H1 (cell line): ENCODE data around the gene B4GALNT3.

Source experiments
- ATF2 ChIP-seq: IDR thresholded peaks from 2 replicates; pipeline ENCODE4 v1.6.1; 2012; ENCODE audit warnings: low read length, inconsistent platforms
- CHD2 ChIP-seq: IDR thresholded peaks from 2 replicates; pipeline ENCODE4 v1.6.1; 2012; ENCODE audit warnings: low read length, improper control_type of control experiment
- CREB1 ChIP-seq: IDR thresholded peaks from 2 replicates; pipeline ENCODE4 v1.6.1; 2012; ENCODE audit warnings: inconsistent platforms
- CTCF ChIP-seq, 3 experiments: IDR thresholded peaks; 1 replicate in 2 of 3; 2 replicates in 1 of 3; pipeline versions ENCODE4 v1.5.1 to v1.6.1; 2011; ENCODE audit warnings: low read length in 3 of 3, mild to moderate bottlenecking in 3 of 3, inconsistent platforms in 2 of 3, low read depth in 1 of 3, moderate library complexity in 1 of 3; ENCODE audit not compliant: insufficient read depth in 1 of 3; ENCODE audit errors: control extremely low read depth in 1 of 3
- POLR2AphosphoS5 ChIP-seq: IDR thresholded peaks from 2 replicates; pipeline ENCODE4 v1.6.1; 2011; ENCODE audit warnings: low read depth, low read length

- TF ChIP-seq ATF2 (no peak), CTCF (IDR thresholded peaks at IDR 0.05; ENCODE audit: control extremely low read depth in 1 of 3, insufficient read depth in 1 of 3, low read depth in 1 of 3, low read length in 3 of 3) (no peak), CREB1 (no peak), CHD2 (no peak), POLR2AphosphoS5 (no peak)
These were observed 105.4 kb downstream of the B4GALNT3 start for GRCh38 chr12:565161-565560.
